SK-MEL-5 (cell line): ENCODE measurements around the gene UTP4. TPM values are rescaled to one million over a fixed set of nuclear protein-coding genes. Genes with fewer than 3 reads are reported as not detected.

ENCODE experiments used
- DNase-seq: peaks from one replicate; pipeline ENCODE4 v3.0.0-alpha.2; 2016; ENCODE audit warnings: low read depth, low spot score
- in situ Hi-C: cut with HindIII; loops from 2 replicates; pipeline ENCODE4 v1.10.0; 2016; ENCODE audit warnings: low sequenced_read_pairs, high pct_unique_total_duplicates, low pct_unique_long_range_greater_than_20kb
- total RNA-seq: library from RNA; depleted of rRNA; stranded (reverse); fragments of >200 nt; shearing (Covaris generic); gene quantifications from 2 replicates; pipeline ENCODE4 v1.2.3, GENCODE V29; 2014

The UTP4 gene
- total RNA-seq, 1 experiment from 2014 or later: 24.7 TPM

DNA sequence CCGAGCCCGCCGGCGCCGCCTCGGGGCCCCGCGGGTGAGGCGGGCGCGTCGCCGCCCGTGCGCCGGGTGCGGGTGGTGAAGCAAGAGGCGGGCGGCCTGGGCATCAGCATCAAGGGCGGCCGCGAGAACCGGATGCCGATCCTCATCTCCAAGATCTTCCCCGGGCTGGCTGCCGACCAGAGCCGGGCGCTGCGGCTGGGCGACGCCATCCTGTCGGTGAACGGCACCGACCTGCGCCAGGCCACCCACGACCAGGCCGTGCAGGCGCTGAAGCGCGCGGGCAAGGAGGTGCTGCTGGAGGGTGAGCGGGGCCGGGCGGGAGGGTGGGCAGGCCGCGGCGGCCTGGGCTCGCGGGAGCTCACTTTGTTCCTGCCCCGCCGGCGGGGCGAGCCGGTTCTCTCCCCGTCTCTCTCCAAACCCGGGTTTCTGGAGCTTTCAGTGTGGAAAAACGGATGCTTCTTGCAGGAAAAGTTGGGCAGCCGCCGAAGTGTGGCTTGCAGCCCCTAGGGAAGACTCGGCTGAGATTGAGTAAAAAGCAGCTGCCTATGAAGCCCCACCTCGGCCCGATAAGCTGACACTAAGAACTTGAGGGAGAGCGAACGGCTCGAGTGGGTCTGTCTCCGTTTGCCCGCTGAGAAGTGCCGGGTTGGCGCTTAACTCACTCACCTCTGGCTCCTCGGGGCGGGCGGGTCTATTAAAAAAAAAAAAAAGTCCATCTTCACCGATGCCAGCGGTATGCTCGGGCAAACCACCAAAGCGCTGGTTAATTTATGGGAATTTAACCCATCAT is 55.2 kb downstream of the UTP4 start:
- in situ Hi-C loops: no loop called here
- DNase-seq: peak; percentile 27

DNA sequence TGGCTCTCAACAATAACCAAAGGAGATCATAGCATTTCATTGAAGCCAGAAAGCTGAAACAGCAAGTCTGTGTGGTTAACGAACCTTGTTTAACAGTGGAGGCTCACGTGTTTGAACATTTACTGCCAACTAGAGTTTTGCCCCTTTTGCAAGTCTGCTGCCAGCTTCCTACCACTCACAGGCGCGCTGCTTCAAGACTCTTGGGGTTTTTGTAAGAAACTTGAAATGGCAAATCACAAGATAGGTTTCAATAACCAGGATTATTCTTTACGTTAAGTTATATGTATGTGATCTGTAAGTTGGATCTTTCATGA is 55.7 kb downstream of the UTP4 start:
- in situ Hi-C loops: no loop called here
- DNase-seq: peak; percentile 24

GRCh38 chr16:69188716-69189115 is 56.3 kb downstream of the UTP4 start:
- in situ Hi-C loops: no loop called here

DNA sequence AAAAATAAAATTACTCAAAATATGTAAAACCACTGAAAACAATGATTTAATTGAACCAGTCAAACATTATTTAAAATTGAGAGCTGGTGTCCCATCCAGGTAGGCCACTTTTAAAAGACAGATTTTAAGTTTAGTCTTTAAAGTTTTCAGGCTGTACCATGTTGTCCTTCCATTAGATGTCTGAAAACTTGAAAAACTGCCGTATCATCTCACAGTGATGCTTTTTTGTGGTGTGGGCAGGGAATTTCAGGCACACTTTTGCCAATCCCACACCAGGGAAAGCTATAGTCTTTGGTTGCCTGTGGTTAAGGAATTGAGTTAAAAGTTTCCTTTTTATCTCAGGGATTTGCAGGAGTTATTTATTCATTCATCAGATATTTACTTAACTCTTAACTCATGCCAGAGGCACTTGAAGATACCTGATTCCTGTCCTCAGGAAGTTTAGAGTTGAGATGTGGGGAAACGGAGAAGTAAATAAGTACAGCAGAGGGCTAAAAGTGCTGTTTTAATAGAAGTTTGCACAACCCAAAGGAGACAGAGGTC is 57.7 kb downstream of the UTP4 start:
- in situ Hi-C loops: no loop called here
- DNase-seq: no peak

More at GRCh38 chr16:69188716-69189115, 56.3 kb downstream of the UTP4 start:
- DNase-seq: no peak

- DNase-seq: no peak
- in situ Hi-C loops: no loop called here
Observed at GRCh38 chr16:69190598-69190997, 58.1 kb downstream of the UTP4 start.

GRCh38 chr16:69191136-69191535 is 58.7 kb downstream of the UTP4 start:
- no peak for DNase-seq
- in situ Hi-C loops: no loop called here

- no peak for DNase-seq
- in situ Hi-C loops: no loop called here
Observed at GRCh38 chr16:69193855-69194254, 61.4 kb downstream of the UTP4 start.

GRCh38 chr16:69194488-69194887 is 62.0 kb downstream of the UTP4 start:
- DNase-seq: no peak
- in situ Hi-C loops: no loop called here

GRCh38 chr16:69195369-69196029 is 63.0 kb downstream of the UTP4 start:
- in situ Hi-C loops: no loop called here
- no peak for DNase-seq

DNA sequence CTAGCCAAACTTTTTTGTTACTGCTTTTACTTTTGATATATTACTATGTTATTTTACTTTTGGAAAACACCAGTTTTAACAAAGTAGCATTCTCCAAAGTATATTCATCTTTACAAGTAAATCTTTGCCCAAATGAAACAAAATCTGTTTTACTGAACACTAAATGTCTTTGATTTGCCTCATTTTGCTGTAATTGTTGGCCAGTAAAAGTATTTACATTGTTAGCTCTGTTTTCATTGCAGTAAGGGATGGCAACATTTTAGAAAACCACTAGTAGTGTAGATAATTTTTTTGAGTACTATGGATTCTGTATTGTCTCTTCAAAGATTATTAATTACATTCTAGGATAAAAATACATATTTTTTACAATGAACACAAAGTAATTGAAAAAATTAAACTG is 65.1 kb downstream of the UTP4 start:
- DNase-seq: no peak
- in situ Hi-C loops: no loop called here

DNA sequence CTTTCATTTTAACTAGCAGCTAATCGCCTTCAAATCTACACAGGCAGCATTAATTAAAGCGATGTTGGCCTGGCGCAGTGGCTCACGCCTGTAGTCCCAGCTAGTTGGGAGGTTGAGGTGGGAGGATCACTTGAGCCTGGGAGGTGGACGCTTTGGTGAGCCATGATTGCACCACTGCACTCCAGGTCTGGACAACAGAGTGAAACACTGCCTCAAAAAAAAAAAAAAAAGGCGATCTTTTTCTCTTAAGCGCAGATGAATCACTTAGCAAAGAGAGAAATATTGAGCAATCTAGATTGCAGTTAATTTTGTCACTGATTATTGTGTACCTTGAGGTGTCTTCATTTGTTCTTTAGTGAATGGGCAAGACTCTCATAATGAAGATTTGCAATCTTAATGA is 66.9 kb downstream of the UTP4 start:
- in situ Hi-C loops: no loop called here
- DNase-seq: no peak

GRCh38 chr16:69201291-69201690 is 68.8 kb downstream of the UTP4 start:
- in situ Hi-C loops: no loop called here
- DNase-seq: no peak

GRCh38 chr16:69201787-69202186 is 69.3 kb downstream of the UTP4 start:
- DNase-seq: no peak
- in situ Hi-C loops: no loop called here

DNA sequence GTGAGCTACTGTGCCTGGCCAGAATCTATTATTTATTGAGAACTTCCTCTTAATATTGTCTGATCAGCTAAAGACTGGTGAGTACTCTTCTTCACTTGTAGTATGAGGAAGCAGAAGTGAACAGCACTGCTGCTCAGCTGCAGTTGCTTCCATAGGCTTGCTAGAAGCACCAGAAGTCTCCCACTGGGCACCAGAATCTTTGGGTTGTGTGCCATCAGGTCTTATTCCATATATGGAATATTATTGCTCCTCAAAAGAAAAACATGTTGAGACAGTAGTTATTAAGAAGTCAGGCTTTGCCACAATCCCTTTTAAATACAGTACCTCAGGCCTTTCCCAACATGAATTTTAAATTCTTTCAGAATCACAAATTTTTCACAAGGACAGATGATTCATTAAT is 71.7 kb downstream of the UTP4 start:
- in situ Hi-C loops: no loop called here
- DNase-seq: no peak

DNA sequence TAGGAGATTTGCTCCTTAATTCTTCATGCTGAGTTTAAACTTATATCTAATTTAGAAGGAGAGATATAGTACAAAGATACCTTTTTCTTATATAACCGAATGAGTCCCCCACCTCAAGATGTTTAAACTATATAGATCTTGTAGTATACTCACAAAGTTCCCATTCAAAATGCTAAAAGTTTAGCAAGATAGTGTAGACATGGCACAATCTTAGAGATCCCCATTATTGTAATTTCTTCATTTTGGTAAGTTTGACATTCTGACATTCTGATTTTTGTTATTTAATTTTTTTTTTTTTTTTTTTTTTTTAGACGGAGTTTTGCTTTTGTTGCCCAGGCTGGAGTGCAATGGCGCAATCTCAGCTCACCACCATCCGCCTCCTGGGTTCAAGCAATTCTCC is 77.3 kb downstream of the UTP4 start:
- in situ Hi-C loops: no loop called here

GRCh38 chr16:69217433-69217832 is 85.0 kb downstream of the UTP4 start:
- no peak for DNase-seq
- in situ Hi-C loops: no loop called here

More for the DNA sequence above, 77.3 kb downstream of the UTP4 start:
- no peak for DNase-seq
